Ishikawa (cell line): Measurements from ENCODE around the gene COL13A1.

ENCODE experiments used
- CEBPB ChIP-seq: IDR thresholded peaks from 2 replicates; pipeline ENCODE4 v1.6.1; 2012
- RAD21 ChIP-seq: IDR thresholded peaks from 2 replicates; pipeline ENCODE4 v1.6.1; 2012; ENCODE audit warnings: low read depth
- TAF1 ChIP-seq: IDR thresholded peaks from 2 replicates; pipeline ENCODE4 v1.6.1; 2012; ENCODE audit warnings: low read depth, mild to moderate bottlenecking
- TEAD4 ChIP-seq: IDR thresholded peaks from 2 replicates; pipeline ENCODE4 v1.6.1; 2012
- TF ChIP-seq, protein P1 (sequence below): IDR thresholded peaks from 2 replicates; pipeline ENCODE4 v1.6.1; 2012; ENCODE audit warnings: low read depth, mild to moderate bottlenecking
- TF ChIP-seq, protein P2 (sequence below): IDR thresholded peaks from 2 replicates; pipeline ENCODE4 v1.6.1; 2012

DNA sequence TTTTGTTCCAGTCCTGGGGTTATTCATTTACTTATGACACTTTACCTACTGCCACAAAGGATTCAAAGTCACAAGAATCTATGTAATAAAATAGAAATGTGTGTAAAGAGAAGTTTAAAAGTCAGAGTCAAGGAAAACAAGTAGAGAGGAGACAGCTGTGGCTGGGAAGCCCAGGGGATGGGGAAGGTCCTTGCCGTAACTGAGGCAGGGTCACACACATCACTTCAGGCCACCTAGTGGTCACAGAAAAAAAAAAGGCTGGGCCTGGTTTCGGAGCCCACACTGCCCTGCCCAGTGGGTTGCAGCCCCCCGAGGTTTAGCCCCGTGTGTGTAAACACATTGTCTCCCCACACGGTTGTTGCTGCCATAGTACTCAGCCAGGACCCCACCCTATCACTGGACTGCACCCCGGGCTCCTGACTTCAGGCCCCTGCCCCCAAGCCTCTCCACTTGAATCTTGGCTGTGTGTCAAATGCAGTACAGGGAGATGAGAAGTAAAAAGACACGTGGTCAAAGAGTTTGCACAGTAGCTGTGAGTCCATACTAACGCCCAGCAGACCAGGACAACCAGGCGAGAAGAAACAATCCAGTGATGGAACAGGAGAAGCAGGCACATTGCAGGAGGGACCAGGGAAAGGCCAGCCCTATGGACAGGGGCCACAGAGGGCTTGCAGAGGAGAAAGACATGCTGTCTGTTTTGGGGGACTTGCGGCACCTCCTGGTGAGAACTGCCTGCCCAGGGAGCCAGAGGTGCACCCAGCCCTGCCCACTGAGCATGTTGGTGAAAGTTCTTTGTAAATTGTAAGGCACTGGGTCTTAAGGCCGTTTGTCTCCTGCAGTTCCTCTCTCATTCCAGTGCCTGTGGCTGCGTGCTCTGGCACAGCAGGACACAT is 159.5 kb downstream of the COL13A1 start:
- no peak for TF ChIP-seq TAF1
- TF ChIP-seq, protein P1, sequence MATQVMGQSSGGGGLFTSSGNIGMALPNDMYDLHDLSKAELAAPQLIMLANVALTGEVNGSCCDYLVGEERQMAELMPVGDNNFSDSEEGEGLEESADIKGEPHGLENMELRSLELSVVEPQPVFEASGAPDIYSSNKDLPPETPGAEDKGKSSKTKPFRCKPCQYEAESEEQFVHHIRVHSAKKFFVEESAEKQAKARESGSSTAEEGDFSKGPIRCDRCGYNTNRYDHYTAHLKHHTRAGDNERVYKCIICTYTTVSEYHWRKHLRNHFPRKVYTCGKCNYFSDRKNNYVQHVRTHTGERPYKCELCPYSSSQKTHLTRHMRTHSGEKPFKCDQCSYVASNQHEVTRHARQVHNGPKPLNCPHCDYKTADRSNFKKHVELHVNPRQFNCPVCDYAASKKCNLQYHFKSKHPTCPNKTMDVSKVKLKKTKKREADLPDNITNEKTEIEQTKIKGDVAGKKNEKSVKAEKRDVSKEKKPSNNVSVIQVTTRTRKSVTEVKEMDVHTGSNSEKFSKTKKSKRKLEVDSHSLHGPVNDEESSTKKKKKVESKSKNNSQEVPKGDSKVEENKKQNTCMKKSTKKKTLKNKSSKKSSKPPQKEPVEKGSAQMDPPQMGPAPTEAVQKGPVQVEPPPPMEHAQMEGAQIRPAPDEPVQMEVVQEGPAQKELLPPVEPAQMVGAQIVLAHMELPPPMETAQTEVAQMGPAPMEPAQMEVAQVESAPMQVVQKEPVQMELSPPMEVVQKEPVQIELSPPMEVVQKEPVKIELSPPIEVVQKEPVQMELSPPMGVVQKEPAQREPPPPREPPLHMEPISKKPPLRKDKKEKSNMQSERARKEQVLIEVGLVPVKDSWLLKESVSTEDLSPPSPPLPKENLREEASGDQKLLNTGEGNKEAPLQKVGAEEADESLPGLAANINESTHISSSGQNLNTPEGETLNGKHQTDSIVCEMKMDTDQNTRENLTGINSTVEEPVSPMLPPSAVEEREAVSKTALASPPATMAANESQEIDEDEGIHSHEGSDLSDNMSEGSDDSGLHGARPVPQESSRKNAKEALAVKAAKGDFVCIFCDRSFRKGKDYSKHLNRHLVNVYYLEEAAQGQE = no peak
- TF ChIP-seq RAD21 = no peak; the same call in 1 of the 2 replicates
- no peak for TF ChIP-seq CEBPB
- no peak for TF ChIP-seq TEAD4
- TF ChIP-seq, protein P2, sequence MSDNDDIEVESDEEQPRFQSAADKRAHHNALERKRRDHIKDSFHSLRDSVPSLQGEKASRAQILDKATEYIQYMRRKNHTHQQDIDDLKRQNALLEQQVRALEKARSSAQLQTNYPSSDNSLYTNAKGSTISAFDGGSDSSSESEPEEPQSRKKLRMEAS = no peak
